GM10266 (cell line): ENCODE data around the gene CYB5A.
"Not testable (repeated sequence)": the region's sequence is repeated elsewhere in the genome, so short reads cannot be mapped to it uniquely, and the experiment has no call there.

Experiments
- DNase-seq: peaks from one replicate; pipeline ENCODE4 v3.0.0; 2012; ENCODE audit errors: extremely low spot score
- TF ChIP-seq, protein P1 (sequence below): IDR thresholded peaks from 2 replicates; pipeline ENCODE4 v1.5.1; 2012; ENCODE audit warnings: mild to moderate bottlenecking, low read depth; ENCODE audit not compliant: control insufficient read depth, insufficient read depth; ENCODE audit errors: missing control alignments

The CYB5A gene

GRCh38 chr18:74331404-74331803 lies 39.6 kb upstream of the CYB5A start:
- TF ChIP-seq, protein P1, sequence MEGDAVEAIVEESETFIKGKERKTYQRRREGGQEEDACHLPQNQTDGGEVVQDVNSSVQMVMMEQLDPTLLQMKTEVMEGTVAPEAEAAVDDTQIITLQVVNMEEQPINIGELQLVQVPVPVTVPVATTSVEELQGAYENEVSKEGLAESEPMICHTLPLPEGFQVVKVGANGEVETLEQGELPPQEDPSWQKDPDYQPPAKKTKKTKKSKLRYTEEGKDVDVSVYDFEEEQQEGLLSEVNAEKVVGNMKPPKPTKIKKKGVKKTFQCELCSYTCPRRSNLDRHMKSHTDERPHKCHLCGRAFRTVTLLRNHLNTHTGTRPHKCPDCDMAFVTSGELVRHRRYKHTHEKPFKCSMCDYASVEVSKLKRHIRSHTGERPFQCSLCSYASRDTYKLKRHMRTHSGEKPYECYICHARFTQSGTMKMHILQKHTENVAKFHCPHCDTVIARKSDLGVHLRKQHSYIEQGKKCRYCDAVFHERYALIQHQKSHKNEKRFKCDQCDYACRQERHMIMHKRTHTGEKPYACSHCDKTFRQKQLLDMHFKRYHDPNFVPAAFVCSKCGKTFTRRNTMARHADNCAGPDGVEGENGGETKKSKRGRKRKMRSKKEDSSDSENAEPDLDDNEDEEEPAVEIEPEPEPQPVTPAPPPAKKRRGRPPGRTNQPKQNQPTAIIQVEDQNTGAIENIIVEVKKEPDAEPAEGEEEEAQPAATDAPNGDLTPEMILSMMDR = peak; percentile 26

GRCh38 chr18:74329688-74330205 lies 38.0 kb upstream of the CYB5A start:
- TF ChIP-seq, protein P1 = no peak
- DNase-seq = no peak

More at GRCh38 chr18:74331404-74331803, 39.6 kb upstream of the CYB5A start:
- no peak for DNase-seq

GRCh38 chr18:74328206-74328605 lies 36.4 kb upstream of the CYB5A start:
- no peak for DNase-seq
- TF ChIP-seq, protein P1 = no peak

DNA sequence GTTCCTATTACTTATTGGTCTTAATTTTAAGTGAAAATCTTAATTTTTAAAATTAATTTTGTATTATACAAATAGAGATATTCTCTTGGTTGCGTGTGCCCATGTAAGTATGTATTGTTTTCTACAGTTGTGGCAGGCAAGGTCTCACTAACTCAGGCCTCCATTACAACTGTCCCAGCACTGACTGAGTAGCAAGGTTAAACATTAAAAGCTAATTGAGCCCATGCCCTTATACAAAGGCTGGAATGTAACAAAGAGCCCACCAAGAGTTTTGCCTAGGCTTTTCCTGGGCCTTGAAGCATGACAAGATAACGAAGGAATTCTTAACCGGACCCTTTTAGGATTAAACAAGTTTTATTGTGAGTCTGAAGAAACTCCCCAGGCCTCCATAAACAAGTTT lies 35.0 kb upstream of the CYB5A start:
- not testable (repeated sequence) for DNase-seq

DNA sequence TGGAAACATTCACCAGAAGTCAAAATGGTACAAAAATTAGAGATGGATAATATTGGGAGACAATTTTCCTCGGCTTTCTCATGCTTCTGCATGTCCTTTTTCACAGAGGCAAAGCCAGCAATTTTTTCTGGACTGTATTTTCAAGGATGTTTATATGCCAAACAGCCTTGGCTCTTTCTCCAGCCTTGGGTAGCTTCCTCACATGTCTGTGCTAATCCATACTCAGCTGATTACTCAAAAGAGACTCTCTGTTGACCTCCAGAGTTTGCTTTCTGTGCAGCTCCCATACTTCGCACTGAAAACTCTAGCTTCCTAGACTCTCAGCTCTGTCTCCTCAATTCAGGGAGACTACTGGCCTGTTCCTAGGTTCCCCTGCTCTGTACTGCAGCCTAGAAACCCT lies 34.5 kb upstream of the CYB5A start:
- no peak for DNase-seq
- TF ChIP-seq, protein P1 = no peak

DNA sequence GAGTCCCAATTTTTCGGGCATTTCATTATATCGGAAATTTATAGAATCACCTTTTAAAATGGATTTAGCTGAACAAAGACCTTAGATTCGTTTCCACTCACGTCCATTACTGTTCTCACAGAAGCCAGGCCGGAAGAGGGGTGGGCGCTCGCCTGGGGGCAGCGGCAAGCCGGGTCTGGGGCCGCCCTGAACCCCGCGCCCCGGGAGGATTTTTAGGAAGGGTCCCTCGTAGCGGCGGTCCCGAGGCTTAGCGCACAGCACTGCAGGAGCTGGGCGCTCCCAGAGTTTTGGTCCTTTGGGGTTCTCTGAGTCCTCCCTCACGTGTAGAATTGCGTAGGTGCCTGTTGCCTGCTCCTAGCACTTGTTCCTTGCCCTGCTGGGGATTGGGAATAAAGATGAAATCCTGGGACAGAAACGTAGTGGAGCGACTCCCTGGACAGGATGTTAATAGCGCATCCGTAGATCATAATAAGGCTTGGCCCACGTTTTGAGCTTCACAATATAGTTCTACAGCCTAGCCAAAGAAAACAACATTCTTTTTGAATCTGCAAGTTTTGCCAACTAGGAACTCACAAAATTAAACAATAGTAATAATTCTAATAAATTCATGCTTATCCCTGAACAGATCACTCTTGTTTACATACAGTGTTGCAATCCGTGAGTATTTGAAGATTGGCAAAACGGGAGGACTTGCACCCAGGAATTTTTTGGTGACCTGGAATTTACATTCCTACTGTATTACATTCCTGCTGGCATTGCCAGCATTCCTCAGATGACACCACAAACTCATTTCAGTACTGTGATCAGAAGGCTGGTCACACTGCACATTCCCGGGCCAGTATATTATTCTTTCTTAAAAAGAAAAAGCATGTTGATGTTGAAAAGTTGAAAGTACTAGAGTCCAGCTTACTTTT lies 24.8 kb upstream of the CYB5A start:
- no peak for DNase-seq
- TF ChIP-seq, protein P1 = no peak

- TF ChIP-seq, protein P1 = no peak
- no peak for DNase-seq
Observed at GRCh38 chr18:74315464-74316256, 23.9 kb upstream of the CYB5A start, which contains the start of gene C18orf63. Gene C18orf63, plus strand, starts transcription at chr18:74315839. Its CDS starts 2,027 bp downstream, at chr18:74317866.
